Kidney epithelial cell (primary cell): ENCODE measurements around the gene OPCML. TPM values are rescaled to one million over a fixed set of nuclear protein-coding genes. Genes with fewer than 3 reads are reported as not detected.

Experiments used
- DNase-seq: peaks from one replicate; pipeline ENCODE4 v3.0.0-alpha.2; 2010; ENCODE audit warnings: low read depth
- H3K27me3 ChIP-seq: 2 replicates; pipeline ENCODE4 v1.6.0; 2011; ENCODE audit warnings: low read length; ENCODE audit not compliant: control insufficient read depth, insufficient read depth
- H3K36me3 ChIP-seq: 2 replicates; pipeline ENCODE4 v1.5.1; 2011; ENCODE audit warnings: low read length; ENCODE audit not compliant: control insufficient read depth, insufficient read depth
- H3K4me3 ChIP-seq: 2 replicates; pipeline ENCODE4 v1.5.1; 2011; ENCODE audit warnings: low read depth, mild to moderate bottlenecking, control low read depth, low read length
- total RNA-seq: library from RNA; depleted of rRNA; stranded (reverse); fragments of >200 nt; gene quantifications from 2 replicates; pipeline ENCODE4 v1.2.3, GENCODE V29; 2015
- TF ChIP-seq, protein P1 (sequence below): IDR thresholded peaks from 2 replicates; pipeline ENCODE4 v1.5.1; 2011; ENCODE audit warnings: mild to moderate bottlenecking, moderate library complexity, low read length, control low read depth, inconsistent platforms; ENCODE audit not compliant: insufficient read depth, poor library complexity, severe bottlenecking

The OPCML gene
- total RNA-seq, 1 donor from 2014 or later: under 0.01 TPM

DNA sequence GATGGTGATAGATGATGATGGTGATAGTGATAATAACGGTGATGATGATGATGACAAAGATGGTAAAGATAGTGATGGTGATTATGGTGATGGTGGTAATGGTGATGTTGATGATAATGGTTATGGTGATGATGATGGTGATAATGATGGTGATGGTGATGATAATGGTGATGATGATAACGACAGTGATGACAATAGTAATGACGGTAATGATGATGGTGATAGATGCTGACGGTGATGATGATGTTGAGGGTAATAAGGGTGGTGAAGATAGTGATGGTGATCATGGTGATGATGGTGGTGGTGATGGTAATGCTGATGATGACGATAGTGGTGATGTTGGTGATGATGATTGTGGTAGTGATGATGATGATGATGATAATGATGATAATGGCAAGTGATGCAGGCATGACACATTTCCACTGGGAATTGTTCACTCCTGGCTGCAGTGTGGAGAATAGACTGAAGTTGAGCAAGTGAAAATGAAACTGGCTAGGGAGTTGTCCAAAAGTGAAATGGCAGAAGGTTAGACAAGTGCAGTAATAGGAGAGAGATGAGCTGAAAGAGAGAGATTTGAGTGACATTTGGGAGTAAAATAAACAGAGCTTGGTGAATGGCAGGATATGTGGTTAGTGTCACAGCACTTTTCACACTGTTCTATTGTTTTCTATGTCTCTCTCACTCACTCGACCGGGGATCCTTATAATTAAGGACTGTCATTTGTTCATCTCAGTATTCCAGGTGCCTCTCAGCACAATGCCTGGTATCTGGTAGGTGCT lies 992.5 kb downstream of the OPCML start:
- TF ChIP-seq, protein P1, sequence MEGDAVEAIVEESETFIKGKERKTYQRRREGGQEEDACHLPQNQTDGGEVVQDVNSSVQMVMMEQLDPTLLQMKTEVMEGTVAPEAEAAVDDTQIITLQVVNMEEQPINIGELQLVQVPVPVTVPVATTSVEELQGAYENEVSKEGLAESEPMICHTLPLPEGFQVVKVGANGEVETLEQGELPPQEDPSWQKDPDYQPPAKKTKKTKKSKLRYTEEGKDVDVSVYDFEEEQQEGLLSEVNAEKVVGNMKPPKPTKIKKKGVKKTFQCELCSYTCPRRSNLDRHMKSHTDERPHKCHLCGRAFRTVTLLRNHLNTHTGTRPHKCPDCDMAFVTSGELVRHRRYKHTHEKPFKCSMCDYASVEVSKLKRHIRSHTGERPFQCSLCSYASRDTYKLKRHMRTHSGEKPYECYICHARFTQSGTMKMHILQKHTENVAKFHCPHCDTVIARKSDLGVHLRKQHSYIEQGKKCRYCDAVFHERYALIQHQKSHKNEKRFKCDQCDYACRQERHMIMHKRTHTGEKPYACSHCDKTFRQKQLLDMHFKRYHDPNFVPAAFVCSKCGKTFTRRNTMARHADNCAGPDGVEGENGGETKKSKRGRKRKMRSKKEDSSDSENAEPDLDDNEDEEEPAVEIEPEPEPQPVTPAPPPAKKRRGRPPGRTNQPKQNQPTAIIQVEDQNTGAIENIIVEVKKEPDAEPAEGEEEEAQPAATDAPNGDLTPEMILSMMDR: no peak
- H3K27me3 ChIP-seq: no peaks in the 10 kb centered on the region
- H3K4me3 ChIP-seq: no peak overlapping the region
- DNase-seq: no peak
- no peaks in the 10 kb centered on the region for H3K36me3 ChIP-seq

DNA sequence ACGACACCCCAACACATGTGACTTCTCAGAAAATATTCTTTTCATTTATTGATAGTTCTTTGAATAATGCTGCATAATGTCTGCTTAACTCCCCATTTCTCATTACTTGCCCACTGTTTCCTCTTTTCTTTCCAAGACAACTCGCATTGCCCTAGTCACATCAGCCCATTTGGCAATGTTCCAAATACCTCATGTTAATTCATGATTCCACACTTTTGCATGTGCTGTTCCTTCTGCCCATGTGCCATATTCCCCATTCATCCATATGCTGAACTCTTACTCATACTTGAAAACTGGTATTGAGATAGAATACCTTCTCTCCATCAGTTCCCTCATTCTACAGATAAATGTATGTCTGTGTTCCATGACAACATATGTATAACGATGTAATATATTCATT lies 993.7 kb downstream of the OPCML start:
- Histone ChIP-seq H3K4me3 (no peak overlapping the region), H3K27me3 (no peaks in the 10 kb centered on the region), H3K36me3 (no peaks in the 10 kb centered on the region)
- TF ChIP-seq, protein P1: no peak
- DNase-seq: no peak

DNA sequence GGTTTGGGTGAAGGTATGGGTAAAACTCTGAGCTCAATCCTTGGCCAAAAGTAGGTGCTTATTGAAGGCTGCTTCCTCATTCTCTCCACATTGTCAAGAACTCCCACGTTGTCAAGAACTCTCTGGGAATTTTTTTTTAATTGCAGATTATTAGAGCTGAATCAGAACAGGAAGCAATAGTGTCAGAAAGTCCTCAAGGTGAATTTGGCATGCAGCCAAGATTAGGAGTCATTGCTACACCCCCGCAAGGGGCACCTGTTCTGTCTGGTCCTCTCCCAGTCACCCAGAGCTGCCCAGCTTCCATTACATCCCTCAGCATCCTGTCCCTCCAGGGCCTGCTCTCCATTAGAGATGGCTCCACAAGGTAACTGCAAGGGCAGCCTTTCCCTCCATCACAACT lies 996.5 kb downstream of the OPCML start:
- TF ChIP-seq, protein P1: no peak
- Histone ChIP-seq H3K4me3 (no peak overlapping the region), H3K36me3 (no peaks in the 10 kb centered on the region), H3K27me3 (no peaks in the 10 kb centered on the region)
- DNase-seq: no peak

DNA sequence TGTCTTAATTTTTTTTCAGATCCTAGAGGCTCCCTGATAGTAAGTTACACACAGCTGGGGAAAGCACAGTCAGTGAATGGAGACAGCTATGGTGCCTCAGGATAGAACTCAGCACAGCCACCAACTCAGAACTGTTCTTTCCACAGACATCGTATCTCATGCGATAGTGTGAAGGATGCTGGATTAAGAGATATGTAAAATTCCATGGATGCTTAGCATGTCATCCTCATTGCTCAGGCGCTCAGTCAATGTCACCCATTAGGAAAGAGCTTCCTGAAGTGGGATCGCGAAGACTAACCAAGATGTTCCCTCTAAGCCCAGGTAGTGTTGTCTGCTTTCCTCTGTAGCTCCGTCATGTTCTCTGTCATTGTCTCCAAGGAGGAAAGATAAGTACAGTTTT lies 1000.4 kb downstream of the OPCML start:
- H3K36me3 ChIP-seq: no peaks in the 10 kb centered on the region
- TF ChIP-seq, protein P1: no peak
- DNase-seq: no peak
- H3K27me3 ChIP-seq: no peaks in the 10 kb centered on the region
- no peak overlapping the region for H3K4me3 ChIP-seq

DNA sequence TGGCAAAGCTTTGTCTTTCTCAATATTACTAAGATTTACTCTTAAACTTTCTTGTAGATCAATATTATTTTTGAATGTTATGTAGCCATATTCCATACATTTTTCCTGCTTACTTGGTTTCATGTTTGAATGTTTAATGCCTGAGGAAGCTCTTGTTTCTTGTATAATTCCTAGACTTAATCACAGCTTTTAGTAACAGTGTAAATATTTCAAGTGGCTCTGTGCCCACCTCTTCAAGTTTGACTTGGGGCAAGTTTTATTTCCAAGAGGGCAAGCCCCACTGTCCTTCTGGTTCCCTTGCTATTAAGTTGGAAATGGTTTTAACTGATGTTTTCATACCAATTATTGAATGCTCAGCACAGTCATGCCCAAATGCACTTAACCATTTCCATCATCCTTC lies 1004.1 kb downstream of the OPCML start:
- H3K4me3 ChIP-seq: no peak overlapping the region
- no peaks in the 10 kb centered on the region for H3K27me3 ChIP-seq
- TF ChIP-seq, protein P1: no peak
- DNase-seq: no peak
- no peaks in the 10 kb centered on the region for H3K36me3 ChIP-seq

DNA sequence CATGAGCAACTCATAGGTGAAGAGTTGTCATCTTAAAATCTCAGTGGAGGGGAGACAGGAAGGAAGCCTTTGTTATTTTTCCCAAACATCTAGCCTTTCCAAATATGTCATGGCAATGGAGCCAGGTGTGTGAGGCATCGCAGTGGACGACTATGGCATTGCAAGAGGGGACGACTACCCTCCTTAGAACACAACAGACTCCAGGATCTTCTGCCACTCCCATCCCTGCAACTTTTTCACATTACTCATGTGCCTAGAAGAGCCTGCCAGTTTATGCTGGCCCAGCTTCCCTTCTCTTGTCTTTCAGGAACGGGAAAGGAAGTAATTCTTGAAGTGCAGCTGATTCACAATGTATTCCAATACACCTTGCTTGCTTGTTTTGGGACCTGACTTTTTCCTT lies 1008.4 kb downstream of the OPCML start:
- H3K4me3 ChIP-seq: no peak overlapping the region
- H3K36me3 ChIP-seq: no peaks in the 10 kb centered on the region
- H3K27me3 ChIP-seq: no peaks in the 10 kb centered on the region
- TF ChIP-seq, protein P1: no peak
- DNase-seq: no peak
